Endothelial cell of umbilical vein (primary cell): ENCODE measurements around the gene NECTIN2. TPM values are rescaled to one million over a fixed set of nuclear protein-coding genes. Genes with fewer than 3 reads are reported as not detected.

Source experiments
- BruUV-seq: library from RNA; stranded (reverse); fragments of 400-500 nt; replicated peaks from 2 replicates; lab custom pipeline; 2021; lab: Mats Ljungman, UMichigan
- CTCF ChIA-PET: fragments of 300-600, 350-600 bp; sonication (Branson Sonifier 250); formaldehyde crosslinking; loops from one replicate; lab custom pipeline; 2021; ENCODE audit warnings: antibody characterized with exemption, inconsistent platforms; lab: Charles Lee
- POLR2A ChIA-PET: fragments of 300-600, 350-600 bp; sonication (Branson Sonifier 250); formaldehyde crosslinking; loops from one replicate; lab custom pipeline; 2021; ENCODE audit warnings: antibody characterized with exemption, inconsistent platforms; lab: Charles Lee
- DNase-seq: peaks from one replicate; pipeline ENCODE4 v3.0.0-alpha.2; 2011; ENCODE audit warnings: low read depth, low spot score
- FAIRE-seq: peaks from 2 replicates; lab custom pipeline; 2011; peaks lifted over from hg19 to GRCh38; lab: Jason Lieb, UNC
- H2AFZ ChIP-seq: 2 replicates; pipeline ENCODE4 v1.6.0; 2012; ENCODE audit warnings: low read depth, low read length, control low read depth, inconsistent platforms
- H3K27ac ChIP-seq: 2 replicates; pipeline ENCODE4 v1.5.1; 2011; ENCODE audit warnings: low read depth, mild to moderate bottlenecking, control low read depth, low read length, moderate library complexity; ENCODE audit not compliant: insufficient read depth
- H3K27me3 ChIP-seq, 2 experiments: 2 replicates each; pipeline versions ENCODE4 v1.6.0 to v1.6.1; 2011; ENCODE audit warnings: low read length in 2 of 2, mixed read lengths in 1 of 2; ENCODE audit not compliant: control insufficient read depth in 2 of 2, insufficient read depth in 2 of 2
- H3K36me3 ChIP-seq, 2 experiments: 2 replicates in 1 of 2; 3 replicates in 1 of 2; pipeline ENCODE4 v1.5.1; 2011; ENCODE audit warnings: low read length in 2 of 2, mild to moderate bottlenecking in 1 of 2, moderate library complexity in 1 of 2; ENCODE audit not compliant: control insufficient read depth in 2 of 2, insufficient read depth in 2 of 2; ENCODE audit errors: extremely low read depth in 1 of 2
- H3K4me1 ChIP-seq: 3 replicates; pipeline ENCODE4 v1.5.1; 2011; ENCODE audit warnings: mild to moderate bottlenecking, low read length; ENCODE audit not compliant: control insufficient read depth, insufficient read depth; ENCODE audit errors: extremely low read depth
- H3K4me2 ChIP-seq: 2 replicates; pipeline ENCODE4 v1.6.1; 2011; ENCODE audit warnings: low read length, control low read depth, mixed read lengths; ENCODE audit not compliant: insufficient read depth
- H3K4me3 ChIP-seq, 3 experiments: fragments of 200-600 bp in 1 of 3; sonication (generic), shearing (Covaris generic) in 1 of 3; replicated peaks in 1 of 3; 2 replicates each; pipeline ENCODE4 v1.5.1; 2011 to 2016; ENCODE audit warnings: control low read depth in 3 of 3, low read length in 3 of 3, mild to moderate bottlenecking in 2 of 3, inconsistent platforms in 1 of 3, low read depth in 1 of 3, moderate library complexity in 1 of 3; ENCODE audit not compliant: insufficient read depth in 1 of 3
- H3K79me2 ChIP-seq: 2 replicates; pipeline ENCODE4 v1.6.0; 2012; ENCODE audit warnings: low read length, inconsistent platforms; ENCODE audit not compliant: control insufficient read depth, insufficient read depth
- H3K9ac ChIP-seq: replicated peaks from 2 replicates; pipeline ENCODE3; 2011; ENCODE audit warnings: low read length, control low read depth; ENCODE audit not compliant: insufficient read depth; ENCODE audit errors: extremely low read depth
- H3K9me1 ChIP-seq: replicated peaks from 3 replicates; pipeline ENCODE4 v1.6.0; 2011; ENCODE audit warnings: mild to moderate bottlenecking, low read length; ENCODE audit not compliant: control insufficient read depth, insufficient read depth; ENCODE audit errors: extremely low read depth
- H3K9me3 ChIP-seq: replicated peaks from 2 replicates; pipeline ENCODE4 v1.5.1; 2012; ENCODE audit warnings: low read length, inconsistent platforms; ENCODE audit not compliant: control insufficient read depth, insufficient read depth
- H4K20me1 ChIP-seq: replicated peaks from 2 replicates; pipeline ENCODE3; 2011; ENCODE audit warnings: mild to moderate bottlenecking, low read length; ENCODE audit not compliant: control insufficient read depth, insufficient read depth; ENCODE audit errors: extremely low read depth
- CTCF ChIP-seq, 2 donors: IDR thresholded peaks; 1 replicate in 1 of 2; 2 replicates in 1 of 2; pipeline ENCODE4 v1.5.1; 2011; ENCODE audit warnings: low read length in 2 of 2, mild to moderate bottlenecking in 2 of 2, moderate library complexity in 2 of 2, control low read depth in 1 of 2, inconsistent platforms in 1 of 2, low read depth in 1 of 2; ENCODE audit not compliant: insufficient read depth in 1 of 2; ENCODE audit errors: extremely low read depth in 1 of 2
- EZH2 ChIP-seq: IDR thresholded peaks from 2 replicates; pipeline ENCODE4 v1.6.1; 2012; ENCODE audit warnings: borderline replicate concordance, low read depth, mild to moderate bottlenecking, moderate library complexity, low read length, inconsistent platforms; ENCODE audit not compliant: severe bottlenecking
- FOS ChIP-seq: IDR thresholded peaks from 2 replicates; pipeline ENCODE4 v1.6.1; 2011; ENCODE audit warnings: mild to moderate bottlenecking, low read length, moderate library complexity, borderline replicate concordance; ENCODE audit not compliant: insufficient read depth
- GATA2 ChIP-seq: IDR thresholded peaks from 2 replicates; pipeline ENCODE4 v1.7.0; 2011; ENCODE audit warnings: low read depth, mild to moderate bottlenecking, moderate library complexity, mixed read lengths, low read length; ENCODE audit not compliant: insufficient read length, insufficient read depth
- JUN ChIP-seq: IDR thresholded peaks from 2 replicates; pipeline ENCODE4 v1.6.1; 2011; ENCODE audit warnings: borderline replicate concordance, low read depth; ENCODE audit not compliant: insufficient read length, insufficient read depth
- MAX ChIP-seq: IDR thresholded peaks from 2 replicates; pipeline ENCODE4 v1.6.1; 2011; ENCODE audit not compliant: insufficient read depth, insufficient read length
- MYC ChIP-seq: IDR thresholded peaks from one replicate; pipeline ENCODE4 v1.6.1; 2011; ENCODE audit warnings: mild to moderate bottlenecking, low read depth, low read length
- POLR2A ChIP-seq: IDR thresholded peaks from 2 replicates; pipeline ENCODE4 v1.6.1; 2012; ENCODE audit warnings: low read depth, mild to moderate bottlenecking, control low read depth, low read length
- POLR2AphosphoS5 ChIP-seq: IDR thresholded peaks from 2 replicates; pipeline ENCODE4 v1.6.1; 2012; ENCODE audit warnings: low read depth, mild to moderate bottlenecking, control low read depth, low read length, moderate library complexity; ENCODE audit not compliant: insufficient read depth
- dilution Hi-C: fragments of 300-500 bp; cut with MboI; formaldehyde crosslinking; loops from one replicate; pipeline ENCODE4 v1.15.0; 2019; ENCODE audit warnings: low sequenced_read_pairs; ENCODE audit not compliant: extremely low pct_ligation_motif_present
- intact Hi-C: fragments of 100-400 bp; cut with micrococcal nuclease; formaldehyde crosslinking; loops from one replicate; pipeline ENCODE4 v1.10.0; 2022
- polyA plus RNA-seq, 4 experiments: library from polyadenylated mRNA; depleted of rRNA in 3 of 4; stranded (reverse) in 3 of 4; unstranded in 1 of 4; fragments of >200 nt; gene quantifications; 2 replicates each; pipeline versions ENCODE4 v1.2.1 to v1.2.3, GENCODE V29; 2011 to 2012; ENCODE audit warnings: missing spikeins in 1 of 4
- total RNA-seq: library from RNA; stranded (reverse); gene quantifications from 2 replicates; pipeline ENCODE4 v1.2.3, GENCODE V29; 2021

The NECTIN2 gene
- total and polyA plus RNA-seq, 2 donors (not counting 3 experiments of a cell fraction or from before 2014, with no cell fraction given) = 211 to 238 TPM

DNA sequence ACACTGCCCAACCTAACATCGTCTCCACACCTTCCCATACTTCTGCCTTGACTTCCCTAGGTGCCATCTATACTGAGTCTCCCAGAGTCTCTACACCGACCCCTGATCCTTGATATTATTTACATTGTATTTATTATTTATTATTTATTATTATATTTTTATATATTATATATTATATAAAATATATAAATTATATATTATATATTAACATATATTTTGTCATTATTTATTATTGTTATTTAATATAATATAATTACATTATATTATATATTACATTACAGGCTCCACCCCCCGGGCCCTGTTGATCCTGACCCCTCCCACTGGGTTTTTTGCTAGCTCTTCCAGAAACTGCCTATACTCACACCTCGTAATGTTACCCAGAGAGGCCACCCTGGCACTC is 26.6 kb downstream of the NECTIN2 start:
- FAIRE-seq = no peak
- H3K9me1 ChIP-seq = no peaks in the 10 kb centered on the region
- H3K27me3 ChIP-seq = no peaks in the 10 kb centered on the region
- ChIA-PET POLR2A (no interaction called here), CTCF (no interaction called here)
- H3K4me1 ChIP-seq = peaks cover 31% of the 10 kb centered on the region
- peaks cover 16% of the 10 kb centered on the region for H3K79me2 ChIP-seq
- no peak for TF ChIP-seq EZH2
- TF ChIP-seq POLR2AphosphoS5 = no peak
- H3K9me3 ChIP-seq = no peaks in the 10 kb centered on the region
- H4K20me1 ChIP-seq = no peaks in the 10 kb centered on the region
- no peak overlapping the region for H3K4me2 ChIP-seq
- no peak overlapping the region for H2AFZ ChIP-seq
- H3K36me3 ChIP-seq = peaks cover 16 to 53% of the 10 kb centered on the region in 2 experiments
- no peak overlapping the region for H3K27ac ChIP-seq
- intact Hi-C loops = no loop called here
- no peak for DNase-seq
- no peak overlapping the region for H3K4me3 ChIP-seq
- dilution Hi-C loops = no loop called here
- BruUV-seq = no TSS peak
- H3K9ac ChIP-seq = no peak overlapping the region

GRCh38 chr19:44874317-44874716 is 28.2 kb downstream of the NECTIN2 start:
- Histone ChIP-seq H4K20me1 (no peaks in the 10 kb centered on the region), H3K4me1 (peaks cover 21% of the 10 kb centered on the region), H3K9me3 (no peaks in the 10 kb centered on the region), H3K27me3 (no peaks in the 10 kb centered on the region), H3K27ac (no peak overlapping the region), H3K9ac (no peak overlapping the region), H2AFZ (no peak overlapping the region), H3K4me3 (no peak overlapping the region), H3K36me3 (peaks cover 16 to 61% of the 10 kb centered on the region in 2 experiments), H3K79me2 (peaks cover 14% of the 10 kb centered on the region), H3K9me1 (no peaks in the 10 kb centered on the region), H3K4me2 (no peak overlapping the region)
- dilution Hi-C loops (no loop called here), intact Hi-C loops (no loop called here)
- FAIRE-seq (no peak), DNase-seq (no peak)
- POLR2A ChIA-PET = no interaction called here
- TF ChIP-seq EZH2 (no peak), GATA2 (no peak), FOS (no peak), POLR2A (no peak), CTCF (IDR thresholded peaks at IDR 0.05; ENCODE audit: extremely low read depth in 1 of 2, insufficient read depth in 1 of 2, low read depth in 1 of 2, low read length in 2 of 2) (no peak), MAX (no peak), MYC (no peak), JUN (no peak), POLR2AphosphoS5 (no peak)
- no TSS peak for BruUV-seq
- CTCF ChIA-PET = no interaction called here
